Right renal cortex interstitium (tissue), 3 donors: ENCODE results near the gene USP5. TPM values are rescaled to one million over a fixed set of nuclear protein-coding genes. Genes with fewer than 3 reads are reported as not detected.
A peak's percentile ranks its signal among the peaks of the same experiment; 100 is the strongest.

ENCODE experiments used
- DNase-seq, 3 donors: peaks; one replicate each; pipeline ENCODE4 v3.0.0-alpha.2; 2013; ENCODE audit warnings: low read depth in 3 of 3, low spot score in 2 of 3
- polyA plus RNA-seq, 3 donors: library from polyadenylated mRNA; unstranded; fragments of 120-200 nt; gene quantifications; one replicate each; pipeline ENCODE4 v1.2.1, GENCODE V29; 2013; ENCODE audit not compliant: insufficient read length in 3 of 3

USP5 gene
- polyA plus RNA-seq, result 10 to 100 TPM; 56.7 to 63.5 (median 61.2) TPM

- DNase-seq, result peak; percentile 99
Measured at GRCh38 chr12:6851921-6852650, at the start of gene USP5. Gene USP5, plus strand, starts transcription at chr12:6852150. Its CDS starts 30 bp downstream, at chr12:6852180.

GRCh38 chr12:6807170-6807569, 44.8 kb upstream of the USP5 start:
- no peak for DNase-seq

- no peak for DNase-seq
Measured at GRCh38 chr12:6809056-6809455, 42.9 kb upstream of the USP5 start.

GRCh38 chr12:6810758-6811157, 41.2 kb upstream of the USP5 start:
- no peak for DNase-seq

GRCh38 chr12:6813363-6813762, 38.6 kb upstream of the USP5 start:
- DNase-seq, result no peak

- DNase-seq, result no peak
Measured at GRCh38 chr12:6816598-6816997, 35.4 kb upstream of the USP5 start.

- no peak for DNase-seq
Measured at GRCh38 chr12:6817098-6817497, 34.9 kb upstream of the USP5 start.

- no peak for DNase-seq
Measured at GRCh38 chr12:6817662-6818157, 34.2 kb upstream of the USP5 start.

- DNase-seq, result no peak
Measured at GRCh38 chr12:6818222-6818621, 33.7 kb upstream of the USP5 start.

- DNase-seq, result no peak
Measured at GRCh38 chr12:6818645-6819044, 33.3 kb upstream of the USP5 start.

- no peak for DNase-seq
Measured at GRCh38 chr12:6819106-6820030, 32.6 kb upstream of the USP5 start.

- DNase-seq, result no peak
Measured at GRCh38 chr12:6820166-6820565, 31.8 kb upstream of the USP5 start.

GRCh38 chr12:6821591-6822425, 30.1 kb upstream of the USP5 start, which contains the start of gene GPR162:
Gene GPR162, plus strand, starts transcription at chr12:6821821. Its CDS starts 2,078 bp downstream, at chr12:6823899.
- DNase-seq, result no peak

- no peak for DNase-seq
Measured at GRCh38 chr12:6822426-6823135, 29.4 kb upstream of the USP5 start.

GRCh38 chr12:6823182-6824084, 28.5 kb upstream of the USP5 start:
- no peak for DNase-seq

- DNase-seq, result no peak
Measured at GRCh38 chr12:6824085-6824775, 27.7 kb upstream of the USP5 start.

GRCh38 chr12:6824901-6825381, 27.0 kb upstream of the USP5 start:
- no peak for DNase-seq
